BJ (cell line): Measurements from ENCODE around the gene LIN7A. TPM values are rescaled to one million over a fixed set of nuclear protein-coding genes. Genes with fewer than 3 reads are reported as not detected.

Experiments used
- CTCF ChIA-PET: fragments of 350-600 bp; formaldehyde crosslinking; extraction: SDS; loops from one replicate; lab custom pipeline; 2021; ENCODE audit warnings: antibody characterized with exemption, inconsistent platforms; lab: Yijun Ruan, JAX
- POLR2A ChIA-PET: fragments of 300-600 bp; sonication (Branson Sonifier 250); formaldehyde crosslinking; extraction: SDS; loops from one replicate; lab custom pipeline; 2021; ENCODE audit warnings: antibody characterized with exemption; lab: Charles Lee
- DNase-seq: peaks from one replicate; pipeline ENCODE4 v3.0.0-alpha.2; 2011; ENCODE audit warnings: low read depth
- H3K27me3 ChIP-seq: 2 replicates; pipeline ENCODE4 v1.6.0; 2011; ENCODE audit warnings: low read length; ENCODE audit not compliant: control insufficient read depth, insufficient read depth
- H3K36me3 ChIP-seq: 2 replicates; pipeline ENCODE4 v1.5.1; 2011; ENCODE audit warnings: low read length; ENCODE audit not compliant: control insufficient read depth, insufficient read depth
- H3K4me3 ChIP-seq: 2 replicates; pipeline ENCODE4 v1.5.1; 2011; ENCODE audit warnings: low read depth, mild to moderate bottlenecking, control low read depth, low read length
- polyA plus RNA-seq: library from polyadenylated mRNA; depleted of rRNA; stranded (reverse); fragments of >200 nt; gene quantifications from 2 replicates; pipeline ENCODE4 v1.2.3, GENCODE V29; 2011
- TF ChIP-seq, protein P1 (sequence below): IDR thresholded peaks from 2 replicates; pipeline ENCODE4 v1.5.1; 2011; ENCODE audit warnings: low read depth, mild to moderate bottlenecking, control low read depth, inconsistent platforms, low read length, moderate library complexity; ENCODE audit not compliant: insufficient read depth

The LIN7A gene
- polyA plus RNA-seq, 1 experiment, result 15.4 TPM

DNA sequence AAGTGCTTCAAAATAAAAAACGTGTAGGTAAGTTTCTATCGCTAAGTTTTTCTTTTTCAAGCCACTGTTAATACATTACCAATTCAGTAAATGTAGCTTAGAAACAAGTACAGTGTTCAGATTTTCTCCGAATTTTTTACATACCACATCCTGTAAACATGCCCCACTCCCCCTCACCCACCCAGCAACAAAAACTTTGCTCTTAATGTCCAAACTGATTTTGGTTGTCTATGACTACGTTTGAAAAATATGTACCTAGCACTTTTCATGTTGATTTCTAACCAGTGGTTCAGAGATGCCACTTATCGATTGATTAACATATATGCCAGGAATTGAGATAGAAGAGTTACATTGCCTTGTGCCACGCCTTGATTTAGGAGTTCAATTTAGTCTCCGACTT lies 663 bp upstream of the LIN7A start:
- Histone ChIP-seq H3K27me3 (no peaks in the 10 kb centered on the region), H3K4me3 (peak overlapping the region; percentile 84; the same call in 1 of the 2 replicates), H3K36me3 (no peaks in the 10 kb centered on the region)
- CTCF ChIA-PET, result interaction anchor here (1.1 kb wide), 1 partner anchor 97 kb away, joined by 3 read pairs; no protein-coding TSS in a partner anchor
- TF ChIP-seq, protein P1, sequence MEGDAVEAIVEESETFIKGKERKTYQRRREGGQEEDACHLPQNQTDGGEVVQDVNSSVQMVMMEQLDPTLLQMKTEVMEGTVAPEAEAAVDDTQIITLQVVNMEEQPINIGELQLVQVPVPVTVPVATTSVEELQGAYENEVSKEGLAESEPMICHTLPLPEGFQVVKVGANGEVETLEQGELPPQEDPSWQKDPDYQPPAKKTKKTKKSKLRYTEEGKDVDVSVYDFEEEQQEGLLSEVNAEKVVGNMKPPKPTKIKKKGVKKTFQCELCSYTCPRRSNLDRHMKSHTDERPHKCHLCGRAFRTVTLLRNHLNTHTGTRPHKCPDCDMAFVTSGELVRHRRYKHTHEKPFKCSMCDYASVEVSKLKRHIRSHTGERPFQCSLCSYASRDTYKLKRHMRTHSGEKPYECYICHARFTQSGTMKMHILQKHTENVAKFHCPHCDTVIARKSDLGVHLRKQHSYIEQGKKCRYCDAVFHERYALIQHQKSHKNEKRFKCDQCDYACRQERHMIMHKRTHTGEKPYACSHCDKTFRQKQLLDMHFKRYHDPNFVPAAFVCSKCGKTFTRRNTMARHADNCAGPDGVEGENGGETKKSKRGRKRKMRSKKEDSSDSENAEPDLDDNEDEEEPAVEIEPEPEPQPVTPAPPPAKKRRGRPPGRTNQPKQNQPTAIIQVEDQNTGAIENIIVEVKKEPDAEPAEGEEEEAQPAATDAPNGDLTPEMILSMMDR, result no peak
- POLR2A ChIA-PET, result no interaction called here
- no peak for DNase-seq

DNA sequence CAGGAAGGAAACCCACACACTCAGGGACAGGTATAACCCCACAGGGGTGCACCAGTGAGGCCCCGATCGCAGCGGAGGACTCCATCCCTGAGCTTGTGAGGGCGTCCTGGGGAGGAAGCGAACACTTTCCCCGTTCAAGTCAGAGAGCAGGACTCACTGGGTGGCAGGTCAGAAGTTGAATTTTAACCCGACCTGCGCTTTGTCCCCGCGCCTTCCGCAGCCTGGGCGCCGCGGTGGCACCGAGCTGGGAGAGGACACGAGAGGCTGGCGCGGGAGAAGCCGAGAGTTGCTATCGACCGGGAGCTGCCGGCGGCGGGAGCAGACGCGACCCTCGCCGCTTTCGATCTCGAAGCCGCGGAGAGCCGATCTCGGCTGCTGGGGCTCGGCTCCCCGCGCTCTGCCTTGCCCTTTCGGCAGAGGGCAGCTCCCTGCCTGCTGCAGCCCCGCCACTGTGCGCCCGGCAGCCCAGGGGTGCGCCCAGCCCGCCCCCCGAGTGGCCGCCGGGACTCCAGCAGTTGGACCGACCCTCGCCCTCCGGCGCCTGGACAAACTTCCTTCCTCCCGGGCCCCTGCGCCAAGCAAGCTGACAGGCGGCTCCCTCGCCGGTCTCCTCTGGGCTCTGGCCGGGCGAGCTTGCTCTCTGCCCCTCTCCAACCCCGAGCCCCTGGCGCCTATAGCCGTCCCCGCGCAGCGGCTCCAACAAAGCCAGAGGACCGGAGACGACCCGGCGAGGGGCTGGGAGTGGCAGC lies 918 bp downstream of the LIN7A start:
- Histone ChIP-seq H3K27me3 (no peaks in the 10 kb centered on the region), H3K4me3 (peak overlapping the region; percentile 84), H3K36me3 (no peaks in the 10 kb centered on the region)
- no peak for DNase-seq
- POLR2A ChIA-PET, result interaction anchor here (0.6 kb wide), 3 partner anchors 80 to 200 kb away, joined by 3 to 5 read pairs (median 3); no protein-coding TSS in a partner anchor
- TF ChIP-seq, protein P1, result no peak
- CTCF ChIA-PET, result interaction anchor here (0.6 to 3.7 kb wide), 11 partner anchors 10 to 435 kb away, joined by 3 to 20 read pairs (median 4); no protein-coding TSS in a partner anchor

DNA sequence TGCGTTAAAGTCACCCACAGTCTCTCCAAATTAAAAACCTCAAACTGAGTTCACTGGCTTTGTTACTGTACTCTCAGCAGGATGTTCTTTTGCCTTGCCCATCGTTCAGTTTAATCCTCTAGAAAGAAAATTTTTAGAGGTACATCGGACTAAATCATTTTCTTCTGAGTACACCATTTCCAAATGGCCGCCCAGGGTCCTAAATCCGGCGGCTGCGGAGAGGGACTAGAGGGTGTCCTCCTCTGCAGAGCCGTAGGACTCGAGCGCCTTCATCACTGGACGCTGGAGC lies 1.4 kb downstream of the LIN7A start:
- DNase-seq, result no peak
- POLR2A ChIA-PET, result interaction anchor here (0.6 kb wide), 1 partner anchor 199 kb away, joined by 3 read pairs; no protein-coding TSS in a partner anchor
- no peaks in the 10 kb centered on the region for H3K36me3 ChIP-seq
- TF ChIP-seq, protein P1, result no peak
- CTCF ChIA-PET, result interaction anchor here (0.6 to 3.7 kb wide), 10 partner anchors 10 to 434 kb away, joined by 3 to 20 read pairs (median 4); no protein-coding TSS in a partner anchor
- H3K27me3 ChIP-seq, result no peaks in the 10 kb centered on the region
- peak overlapping the region; percentile 84 for H3K4me3 ChIP-seq

DNA sequence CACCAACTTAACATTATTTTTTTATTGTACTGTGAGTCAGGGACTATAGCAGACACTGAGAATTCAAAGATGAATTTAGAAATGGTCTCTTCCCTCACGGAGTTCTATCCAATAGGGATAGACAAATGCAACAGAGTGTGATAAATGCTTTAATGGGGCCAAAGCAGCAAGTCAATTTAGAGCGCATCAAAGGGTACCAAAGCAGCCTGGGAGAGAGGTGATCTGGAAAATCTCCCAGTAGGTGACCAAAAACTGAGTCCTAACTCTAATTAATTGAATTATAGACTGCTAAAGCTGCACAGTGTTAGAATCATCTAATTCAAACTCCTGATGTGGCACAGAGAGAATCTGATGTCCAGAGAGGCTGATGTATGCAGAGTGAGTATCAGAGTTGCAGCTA lies 2.6 kb downstream of the LIN7A start:
- POLR2A ChIA-PET, result no interaction called here
- TF ChIP-seq, protein P1, result no peak
- CTCF ChIA-PET, result interaction anchor here (2.2 to 3.7 kb wide), 2 partner anchors 12 to 97 kb away, joined by 6 to 20 read pairs; no protein-coding TSS in a partner anchor
- no peaks in the 10 kb centered on the region for H3K27me3 ChIP-seq
- no peaks in the 10 kb centered on the region for H3K36me3 ChIP-seq
- no peak overlapping the region for H3K4me3 ChIP-seq
- DNase-seq, result no peak

DNA sequence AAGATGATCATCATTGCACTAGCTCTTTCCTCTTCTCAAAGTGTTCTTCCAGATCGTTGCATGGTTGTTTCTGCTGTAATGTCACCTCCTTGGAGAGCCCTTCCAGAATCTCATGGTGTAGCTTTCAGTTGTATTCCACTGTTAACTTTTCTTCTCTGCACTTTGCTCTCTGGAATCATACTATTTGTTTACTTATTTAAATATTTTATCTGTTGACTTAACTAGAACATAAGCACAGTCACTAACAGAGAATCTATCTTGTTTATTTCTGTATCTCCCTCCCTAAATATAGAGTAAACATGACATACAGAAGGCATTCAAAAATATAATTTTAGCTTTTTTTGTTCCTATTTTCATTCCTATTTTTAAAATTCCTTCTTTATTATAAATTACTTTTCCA lies 11.8 kb downstream of the LIN7A start:
- ChIA-PET CTCF (no interaction called here), POLR2A (no interaction called here)
- Histone ChIP-seq H3K27me3 (no peaks in the 10 kb centered on the region), H3K4me3 (no peak overlapping the region), H3K36me3 (no peaks in the 10 kb centered on the region)
- DNase-seq, result no peak
- TF ChIP-seq, protein P1, result no peak
